T47D (cell line): Measurements from ENCODE around the gene SNAPC1.

ENCODE experiments used
- DNase-seq, 2 experiments: peaks; one replicate each; pipeline versions ENCODE4 v3.0.0 to v3.0.0-alpha.2; 2011 to 2012; ENCODE audit warnings: low read depth in 1 of 2, low spot score in 1 of 2
- JUND ChIP-seq: IDR thresholded peaks from 2 replicates; pipeline ENCODE4 v1.6.1; 2012; ENCODE audit warnings: low read depth
- in situ Hi-C: cut with HindIII; loops from 2 replicates; pipeline ENCODE4 v1.10.0; 2016; ENCODE audit warnings: low sequenced_read_pairs, low pct_unique_long_range_greater_than_20kb

The SNAPC1 gene

DNA sequence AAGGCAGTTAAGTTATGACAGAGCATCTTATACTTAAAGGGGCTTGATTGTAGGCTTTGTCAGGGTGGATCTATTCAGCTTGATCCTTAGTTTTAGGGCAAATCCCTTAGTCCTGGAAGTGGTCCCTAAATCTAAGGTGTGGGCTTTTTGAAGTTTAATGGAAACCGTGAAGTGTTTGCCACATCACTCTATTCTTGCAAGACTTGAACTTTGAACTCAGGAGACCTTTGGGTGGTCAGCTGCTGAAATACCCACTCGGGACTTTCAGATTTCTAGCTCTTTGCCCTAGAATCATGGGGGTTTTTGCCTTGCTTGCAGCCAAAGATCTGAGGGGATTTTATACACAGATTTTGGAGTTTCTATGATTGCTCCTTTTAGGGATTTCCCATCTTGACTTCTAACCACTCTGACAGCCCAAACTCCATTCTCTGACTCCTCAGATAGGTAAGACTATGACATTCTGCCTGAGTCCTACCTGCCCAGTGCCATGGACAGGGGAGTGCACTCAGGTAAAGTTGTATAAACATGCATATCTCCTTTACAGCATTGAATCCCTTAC, 39.9 kb downstream of the SNAPC1 start:
- DNase-seq, result no peak
- TF ChIP-seq JUND, result no peak
- in situ Hi-C loops, result no loop called here

DNA sequence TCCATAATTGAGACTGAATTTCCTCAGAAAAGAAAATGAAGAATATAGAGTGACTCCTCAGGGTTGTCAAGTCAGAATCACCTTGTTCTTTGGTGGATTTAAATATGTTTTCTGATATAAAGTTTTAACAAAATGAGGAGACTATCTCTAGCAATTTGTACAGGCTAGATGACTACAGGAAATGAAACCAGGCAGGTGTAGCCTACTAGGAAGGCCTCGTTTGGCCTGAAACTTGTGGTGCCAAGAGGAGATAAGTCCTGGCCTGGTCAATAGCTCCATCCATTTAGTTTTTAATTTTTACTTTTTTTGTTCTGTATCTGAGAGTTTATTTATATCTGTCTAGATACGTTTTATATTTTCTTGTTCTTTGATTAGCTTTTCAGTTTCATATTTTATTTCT, 41.5 kb downstream of the SNAPC1 start:
- in situ Hi-C loops, result no loop called here
- no peak for DNase-seq
- no peak for TF ChIP-seq JUND

DNA sequence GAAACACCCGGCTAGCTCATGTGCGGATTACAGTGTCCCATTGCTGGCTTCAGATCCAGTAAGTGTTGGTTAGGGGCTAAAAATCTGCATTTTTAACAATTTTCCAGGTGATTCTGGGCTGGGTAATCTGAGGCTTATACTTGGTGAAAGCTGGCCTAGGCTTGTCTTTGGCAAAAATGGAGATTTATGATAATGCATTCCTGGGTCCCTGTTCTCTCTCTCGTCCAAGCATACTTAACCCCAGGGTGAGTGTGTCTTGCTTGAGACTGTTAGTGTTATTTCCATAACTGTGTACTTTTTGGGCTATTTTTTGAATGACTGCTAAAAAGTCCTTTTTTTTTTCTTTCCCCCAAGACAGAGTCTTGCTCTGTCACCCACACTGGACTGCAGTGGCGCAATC, 43.2 kb downstream of the SNAPC1 start:
- in situ Hi-C loops, result no loop called here
- no peak for TF ChIP-seq JUND
- no peak for DNase-seq

DNA sequence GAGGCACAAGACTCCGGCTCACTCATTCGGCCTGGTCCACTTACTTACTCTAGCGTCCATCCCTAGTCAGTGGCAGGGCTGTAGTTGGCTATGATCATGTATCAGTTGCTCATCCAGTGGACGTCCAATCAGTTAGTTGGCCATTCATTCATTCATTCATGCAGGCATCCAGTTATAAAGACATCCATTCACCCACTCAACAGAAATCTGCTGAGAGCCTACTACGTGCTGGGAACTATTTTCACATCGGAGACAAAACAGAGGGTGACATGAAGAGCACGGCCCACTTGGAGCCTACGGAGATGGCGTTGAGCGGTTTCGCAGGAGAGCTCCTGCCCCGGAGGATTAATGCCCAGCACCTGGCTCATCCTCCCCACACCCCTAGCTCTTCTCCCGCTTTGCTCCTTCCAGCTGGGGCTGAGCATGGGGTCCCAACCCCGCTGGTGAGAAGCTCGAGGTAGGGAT, 49.7 kb downstream of the SNAPC1 start:
- no peak for TF ChIP-seq JUND
- no peak for DNase-seq
- in situ Hi-C loops, result no loop called here

DNA sequence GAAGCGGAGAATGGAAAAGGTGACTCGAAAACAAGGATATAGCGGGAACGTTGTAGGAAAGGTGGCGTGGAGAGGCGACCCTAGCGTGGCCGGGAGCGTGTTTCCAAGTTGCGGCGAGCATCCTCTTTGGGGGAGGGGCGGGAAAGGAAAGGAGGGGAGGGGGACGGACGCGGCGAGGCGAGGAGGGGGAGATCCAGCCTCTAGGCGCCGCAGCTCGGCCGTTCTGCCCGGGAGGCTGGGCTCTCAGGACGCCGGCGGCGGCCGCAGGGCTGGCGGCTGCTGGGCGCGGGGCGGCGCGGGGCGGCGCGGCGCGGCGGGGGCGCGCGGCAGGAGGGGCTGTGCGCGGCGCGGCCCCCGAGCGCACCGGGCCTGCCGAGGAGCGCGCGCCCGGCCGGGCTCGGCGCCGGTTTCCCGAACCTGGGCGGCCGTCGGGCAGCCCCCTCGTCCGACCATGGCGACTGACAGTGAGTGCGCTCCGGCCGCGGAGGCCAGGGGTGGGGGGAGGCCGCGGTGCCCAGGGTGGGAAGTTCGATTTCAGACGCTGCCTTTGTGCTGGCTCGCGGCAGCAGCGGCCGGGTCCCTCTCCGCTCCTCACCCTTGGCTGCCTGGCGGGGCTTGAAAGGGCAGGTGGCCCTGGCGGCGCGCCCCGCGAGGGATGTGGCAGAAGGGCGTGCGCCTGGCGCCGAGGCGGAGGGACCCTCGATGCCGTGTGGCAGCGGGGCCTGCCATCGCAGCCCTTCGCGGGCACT, 50.3 kb downstream of the SNAPC1 start, which contains the start of gene SYT16:
Gene SYT16 (plus strand): TSS at position 357 of the 749 bp plus-strand sequence.
- DNase-seq, result no peak
- in situ Hi-C loops, result no loop called here
- TF ChIP-seq JUND, result no peak

DNA sequence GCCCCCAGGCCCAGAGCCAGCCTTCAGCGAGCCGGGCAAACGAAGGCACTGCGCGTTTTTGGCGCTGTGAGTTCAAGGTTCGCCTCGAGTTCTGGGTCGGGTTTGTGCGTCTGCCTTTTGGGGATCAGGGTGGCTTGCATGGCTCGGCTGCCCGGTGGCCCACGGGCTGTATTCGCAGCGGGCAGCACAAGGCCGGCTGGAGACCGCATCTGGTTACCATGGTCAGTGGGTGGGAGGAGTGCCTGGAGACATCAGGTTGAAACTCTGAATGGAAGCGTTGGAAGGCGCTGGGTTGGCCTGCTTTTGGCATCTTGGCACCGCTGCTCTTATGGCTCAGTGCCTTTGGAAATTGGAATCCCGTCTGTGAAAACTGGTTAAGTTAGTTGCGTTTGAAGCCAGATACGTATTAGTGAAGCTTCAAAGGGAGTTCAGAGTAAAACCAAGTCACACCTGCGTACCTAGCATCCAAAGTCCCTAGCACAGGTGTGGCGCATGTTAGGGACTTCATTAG, 50.9 kb downstream of the SNAPC1 start:
- no peak for TF ChIP-seq JUND
- in situ Hi-C loops, result no loop called here
- no peak for DNase-seq

DNA sequence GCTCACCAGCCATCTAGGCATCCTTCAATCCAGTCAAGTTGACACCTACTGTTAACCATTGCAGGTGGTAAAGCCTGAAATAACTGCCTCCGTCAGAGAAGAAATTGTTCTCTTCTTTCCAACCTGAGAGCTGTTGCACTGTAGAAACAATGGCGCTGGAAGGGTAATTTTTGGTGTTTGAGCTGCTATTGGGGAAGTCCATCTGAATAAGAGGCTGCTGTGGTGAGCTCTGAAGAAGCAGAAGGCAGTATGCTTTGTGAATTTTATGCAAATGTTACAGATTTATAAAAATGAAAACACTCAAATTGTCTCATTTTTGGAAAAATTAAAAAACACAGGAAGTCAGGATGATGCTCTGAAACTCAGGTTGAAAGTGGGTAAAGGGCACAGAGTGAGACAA, 60.2 kb downstream of the SNAPC1 start:
- no peak for DNase-seq
- TF ChIP-seq JUND, result no peak
- in situ Hi-C loops, result no loop called here

DNA sequence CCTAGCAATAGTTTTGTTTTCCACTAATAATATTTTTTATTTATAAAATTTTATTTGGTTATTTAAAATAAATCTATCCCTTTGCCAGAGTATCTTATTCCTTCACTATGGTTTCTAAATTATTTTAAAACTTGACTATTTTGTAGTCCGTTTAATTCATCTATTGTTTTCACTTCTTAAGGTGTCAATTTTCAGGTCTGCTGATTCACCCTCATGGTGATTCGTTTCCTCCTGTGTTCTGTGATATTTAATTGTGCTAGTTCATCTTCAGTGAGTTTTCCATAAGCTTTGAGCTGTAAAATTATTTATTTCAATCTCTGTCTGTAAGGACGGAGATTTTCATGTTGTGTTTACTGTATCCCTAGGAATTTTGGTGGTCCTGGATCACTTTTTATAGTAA, 70.6 kb downstream of the SNAPC1 start:
- in situ Hi-C loops, result no loop called here
- TF ChIP-seq JUND, result no peak
- DNase-seq, result no peak

DNA sequence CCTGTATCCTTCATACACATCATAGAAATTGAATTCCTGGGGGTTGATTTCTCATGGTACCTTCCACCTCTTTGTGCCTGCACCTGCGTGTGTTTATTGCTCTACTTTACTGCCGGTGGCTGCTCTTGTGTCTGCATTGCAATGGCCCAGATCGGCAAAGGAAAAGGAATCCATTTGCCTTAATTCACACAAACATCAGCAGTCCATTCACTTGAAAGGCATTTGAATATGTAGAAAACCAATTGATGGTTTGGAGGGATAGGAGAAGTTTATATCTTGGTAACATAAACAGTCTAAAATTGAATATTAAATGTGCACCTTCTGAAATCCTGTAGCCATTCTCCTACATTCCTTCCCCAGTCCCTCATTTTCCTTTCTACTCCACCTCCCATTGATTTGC, 74.0 kb downstream of the SNAPC1 start:
- DNase-seq, result no peak
- no peak for TF ChIP-seq JUND
- in situ Hi-C loops, result no loop called here

DNA sequence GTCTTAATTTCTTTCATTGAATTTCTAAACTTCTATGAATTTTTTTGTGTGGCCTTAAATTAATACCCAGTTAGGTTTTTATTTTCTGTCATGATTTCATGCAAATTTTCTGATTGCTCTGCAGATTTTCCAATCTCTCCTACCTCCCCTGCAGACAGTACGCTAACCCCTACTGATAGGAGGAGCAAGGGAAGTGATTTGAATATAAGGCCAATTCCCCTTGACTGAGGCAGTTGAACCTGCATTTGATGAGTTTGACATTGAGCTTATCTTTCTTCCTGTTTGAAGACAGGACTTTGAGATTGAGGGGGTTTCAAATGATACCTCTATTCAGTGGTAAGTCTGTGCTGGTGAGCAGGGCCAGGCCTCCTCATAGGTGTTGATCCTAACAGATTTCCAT, 74.6 kb downstream of the SNAPC1 start:
- no peak for DNase-seq
- TF ChIP-seq JUND, result no peak
- in situ Hi-C loops, result no loop called here

DNA sequence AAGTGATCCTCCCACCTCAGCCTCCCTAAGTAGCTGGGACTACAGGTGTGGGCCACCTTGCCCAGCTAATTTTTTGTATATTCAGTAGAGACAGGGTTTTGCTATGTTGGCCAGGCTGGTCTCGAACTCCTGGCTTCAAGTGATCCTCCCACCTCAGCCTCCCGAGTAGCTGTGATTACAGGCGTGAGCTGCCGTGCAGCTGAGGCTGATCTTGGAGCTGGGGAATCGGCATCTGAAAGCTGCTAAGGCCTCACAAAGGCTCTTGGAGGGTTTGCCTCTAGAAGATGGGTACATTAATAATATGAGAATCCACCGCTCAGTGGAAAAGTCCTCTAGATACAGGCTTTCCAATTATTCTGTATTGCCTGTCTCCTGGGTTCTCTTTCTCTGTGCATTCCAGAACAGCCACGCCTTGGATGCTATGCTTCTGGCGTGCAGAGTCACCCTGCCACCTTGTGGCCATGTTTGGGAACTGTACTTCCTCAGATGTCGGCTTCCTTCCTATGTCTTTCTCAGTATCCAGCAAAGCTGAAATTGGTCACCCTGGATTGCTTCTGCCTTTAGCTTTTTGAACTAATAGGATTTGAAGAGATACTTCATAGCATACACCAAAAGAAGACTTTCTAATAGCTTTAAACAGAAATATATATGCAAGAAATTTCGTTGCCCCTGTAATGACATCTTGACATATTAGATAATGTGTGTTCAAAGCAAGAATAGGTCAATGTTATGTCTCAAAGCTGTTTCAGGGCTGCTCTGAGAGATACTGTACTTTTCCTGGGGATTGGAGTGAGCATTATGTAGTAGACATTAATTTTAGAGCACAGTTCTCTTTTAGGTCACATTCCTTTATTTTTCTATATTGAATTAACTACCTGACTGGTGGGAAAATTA, 75.4 kb downstream of the SNAPC1 start:
- peak; percentile 72 to 87 for DNase-seq
- TF ChIP-seq JUND, result no peak
- in situ Hi-C loops, result no loop called here

DNA sequence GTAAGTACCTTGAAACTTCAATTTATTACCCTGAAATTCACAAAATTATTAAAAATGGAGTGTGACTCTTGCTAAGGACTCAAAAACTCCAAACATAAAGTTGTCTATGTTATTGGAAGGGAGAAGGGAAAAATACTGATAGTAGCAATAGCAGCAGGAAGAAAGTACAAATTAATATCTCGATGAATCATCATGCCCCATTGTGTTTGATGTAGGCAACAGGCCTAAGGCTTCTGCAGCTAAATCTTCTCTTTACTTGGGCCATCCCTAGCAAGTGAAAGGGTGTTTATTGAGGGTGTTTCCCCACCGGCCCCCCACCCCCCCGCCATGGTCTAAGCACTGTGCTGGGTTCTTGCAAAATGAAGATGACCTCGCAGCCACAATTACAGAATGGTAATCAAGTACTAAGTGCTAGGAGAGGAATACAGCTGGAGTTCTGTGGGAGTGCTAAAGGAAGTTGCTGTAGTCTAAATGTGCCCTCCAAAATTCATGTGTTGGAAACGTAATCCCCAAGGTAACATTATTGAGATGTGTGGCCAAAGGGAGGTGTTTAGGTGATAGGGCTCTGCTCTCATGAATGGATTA, 76.5 kb downstream of the SNAPC1 start:
- in situ Hi-C loops, result no loop called here
- no peak for DNase-seq
- TF ChIP-seq JUND, result no peak
